ENCODE measurements around the gene SLC38A2. TPM values are rescaled to one million over a fixed set of nuclear protein-coding genes. Genes with fewer than 3 reads are reported as not detected.
"Not testable (repeated sequence)": the region's sequence is repeated elsewhere in the genome, so short reads cannot be mapped to it uniquely, and the experiment has no call there.

SLC38A2 gene
- total RNA-seq, 2 donors from 2014 or later: 116 to 264 TPM

GRCh38 chr12:46403719-46404070, 31.1 kb upstream of the SLC38A2 start:
- DNase-seq (ENCODE audit: low spot score): no peak
- no peak for TF ChIP-seq POLR2A (IDR thresholded peaks at IDR 0.05)
- TF ChIP-seq CTCF (IDR thresholded peaks at IDR 0.05): no peak
- TF ChIP-seq POLR2AphosphoS5 (IDR thresholded peaks at IDR 0.05): no peak
- no peak overlapping the region for H3K4me3 ChIP-seq
- peaks cover 15% of the 10 kb centered on the region for H3K4me1 ChIP-seq (replicated peaks)
- no peaks in the 10 kb centered on the region for H3K9me3 ChIP-seq
- intact Hi-C loops (cut with DNase I): no loop called here
- no peaks in the 10 kb centered on the region for H3K27me3 ChIP-seq (replicated peaks; ENCODE audit: insufficient read depth)
- H3K36me3 ChIP-seq: no peaks in the 10 kb centered on the region
- H3K27ac ChIP-seq: peak overlapping the region; percentile 16 to 48

GRCh38 chr12:46402941-46403718, 30.6 kb upstream of the SLC38A2 start:
- peak overlapping the region; percentile 16 to 48 for H3K27ac ChIP-seq
- intact Hi-C loops (cut with DNase I): no loop called here
- no peak for DNase-seq (ENCODE audit: low spot score)

GRCh38 chr12:46402451-46402850, 29.9 kb upstream of the SLC38A2 start:
- 4% methylated on average over 2 of the region's 2 CpGs for WGBS
- intact Hi-C loops (cut with DNase I): no loop called here
- Histone ChIP-seq H3K9me3 (no peaks in the 10 kb centered on the region), H3K4me3 (no peak overlapping the region), H3K27ac (peak overlapping the region; percentile 16 to 48), H3K27me3 (replicated peaks; ENCODE audit: insufficient read depth) (no peaks in the 10 kb centered on the region), H3K4me1 (replicated peaks) (peaks cover 15% of the 10 kb centered on the region), H3K36me3 (no peaks in the 10 kb centered on the region)
- TF ChIP-seq POLR2AphosphoS5 (IDR thresholded peaks at IDR 0.05): peak; percentile 41
- TF ChIP-seq CTCF (IDR thresholded peaks at IDR 0.05): no peak
- peak; percentile 61 for DNase-seq (ENCODE audit: low spot score)

More at GRCh38 chr12:46402941-46403718, 30.6 kb upstream of the SLC38A2 start:
- WGBS: 36% methylated on average over 3 of the region's 3 CpGs
- no peak overlapping the region for H3K4me3 ChIP-seq
- H3K9me3 ChIP-seq: no peaks in the 10 kb centered on the region
- no peaks in the 10 kb centered on the region for H3K36me3 ChIP-seq
- H3K27me3 ChIP-seq (replicated peaks; ENCODE audit: insufficient read depth): no peaks in the 10 kb centered on the region
- TF ChIP-seq POLR2AphosphoS5 (IDR thresholded peaks at IDR 0.05) (no peak), CTCF (IDR thresholded peaks at IDR 0.05) (no peak), POLR2A (IDR thresholded peaks at IDR 0.05) (no peak)
- H3K4me1 ChIP-seq (replicated peaks): peaks cover 15% of the 10 kb centered on the region

GRCh38 chr12:46401662-46402061, 29.1 kb upstream of the SLC38A2 start:
- no peak overlapping the region for H3K4me3 ChIP-seq
- H3K4me1 ChIP-seq (replicated peaks): peaks cover 15% of the 10 kb centered on the region
- H3K9me3 ChIP-seq: no peaks in the 10 kb centered on the region
- WGBS: 24% methylated on average over 4 of the region's 4 CpGs
- TF ChIP-seq CTCF (IDR thresholded peaks at IDR 0.05): peak in 3 of 4 experiments; percentile 15 to 45 (median 22)
- peak; percentile 10 for TF ChIP-seq POLR2AphosphoS5 (IDR thresholded peaks at IDR 0.05)
- no peak for TF ChIP-seq POLR2A (IDR thresholded peaks at IDR 0.05)
- DNase-seq (ENCODE audit: low spot score): no peak
- H3K27ac ChIP-seq: peak overlapping the region; percentile 16 to 48
- H3K27me3 ChIP-seq (replicated peaks; ENCODE audit: insufficient read depth): no peaks in the 10 kb centered on the region
- intact Hi-C loops (cut with DNase I): no loop called here
- H3K36me3 ChIP-seq: no peaks in the 10 kb centered on the region

- H3K4me3 ChIP-seq: no peak overlapping the region
- TF ChIP-seq POLR2AphosphoS5 (IDR thresholded peaks at IDR 0.05) (no peak), CTCF (IDR thresholded peaks at IDR 0.05) (no peak), POLR2A (IDR thresholded peaks at IDR 0.05) (no peak)
- H3K27ac ChIP-seq: no peak overlapping the region
- intact Hi-C loops (cut with DNase I): no loop called here
- peaks cover 15% of the 10 kb centered on the region for H3K4me1 ChIP-seq (replicated peaks)
- WGBS: 91% methylated on average over 2 of the region's 2 CpGs
- no peaks in the 10 kb centered on the region for H3K27me3 ChIP-seq (replicated peaks; ENCODE audit: insufficient read depth)
- no peaks in the 10 kb centered on the region for H3K36me3 ChIP-seq
- no peak for DNase-seq (ENCODE audit: low spot score)
- H3K9me3 ChIP-seq: no peaks in the 10 kb centered on the region
These were observed 27.8 kb upstream of the SLC38A2 start for GRCh38 chr12:46400406-46400805.

- DNase-seq (ENCODE audit: low spot score); H3K27ac ChIP-seq; H3K36me3 ChIP-seq; H3K9me3 ChIP-seq; H3K27me3 ChIP-seq (replicated peaks; ENCODE audit: insufficient read depth); intact Hi-C loops (cut with DNase I); H3K4me3 ChIP-seq: not testable (repeated sequence)
- 94% methylated on average over 6 of the region's 6 CpGs for WGBS
- peaks cover 15% of the 10 kb centered on the region for H3K4me1 ChIP-seq (replicated peaks)
These were observed 27.1 kb upstream of the SLC38A2 start for GRCh38 chr12:46399461-46400248.

Measured in prostate gland (tissue), 2 donors.